Measurements from ENCODE around the gene FAT3.

Gene FAT3

DNA sequence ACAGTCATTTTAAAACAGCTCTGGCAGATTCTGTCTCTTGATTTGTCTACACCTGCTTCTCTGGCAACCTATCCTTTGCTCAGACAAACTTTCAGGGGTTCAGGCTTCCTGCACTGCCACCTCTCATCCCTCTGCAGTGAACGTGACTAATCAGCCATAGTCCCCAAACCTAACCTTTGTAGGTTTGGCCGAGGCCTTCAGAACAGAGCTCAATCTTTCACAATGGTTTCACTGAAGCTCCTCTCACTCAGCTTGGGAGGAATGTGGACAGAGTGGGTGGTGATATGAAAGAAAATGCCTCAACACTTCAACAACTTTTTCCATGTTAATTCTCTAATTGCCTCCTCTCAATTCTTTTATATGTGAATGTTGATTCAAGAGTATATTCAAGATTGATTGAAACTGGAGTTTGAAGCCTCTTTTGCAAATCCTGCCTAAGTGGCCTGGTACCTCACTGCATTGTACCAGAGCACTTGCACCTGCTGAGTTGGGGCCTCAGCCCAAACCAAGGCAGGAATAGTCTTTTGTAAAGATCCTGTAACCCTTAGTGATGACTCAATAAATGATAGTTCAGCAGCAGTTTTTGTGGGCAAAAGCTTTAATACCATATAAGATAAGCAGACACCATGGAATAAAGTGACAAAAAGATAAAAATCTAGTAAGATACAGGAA lies 33.9 kb upstream of the FAT3 start:
- DNase-seq (ENCODE audit: low spot score) (no peak), ATAC-seq (ENCODE audit: low read depth) (no peak)

DNA sequence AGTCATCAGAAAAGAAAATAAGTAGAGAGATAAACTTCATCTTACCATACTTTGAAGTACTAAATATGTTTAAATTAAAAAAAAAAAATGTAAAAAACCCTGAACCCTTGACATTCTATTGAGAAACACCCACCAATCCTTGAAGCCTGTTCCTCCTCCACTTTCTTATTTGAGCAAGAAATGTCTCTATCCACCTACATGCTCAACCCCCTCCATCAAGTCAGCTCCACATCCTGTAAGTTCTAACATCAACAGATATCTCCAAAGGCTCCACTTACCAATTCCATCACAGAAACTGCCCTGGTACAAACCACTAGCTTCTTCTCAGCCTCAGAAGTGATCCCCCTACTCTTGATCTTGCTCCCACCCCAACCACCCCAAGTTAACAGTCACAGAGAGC lies 32.5 kb upstream of the FAT3 start:
- Histone ChIP-seq H3K27me3 (ENCODE audit: insufficient read depth, poor library complexity, severe bottlenecking) (no peaks in the 10 kb centered on the region), H3K36me3 (ENCODE audit: low read depth) (no peaks in the 10 kb centered on the region), H3K9me3 (ENCODE audit: severe bottlenecking) (no peaks in the 10 kb centered on the region), H3K4me1 (ENCODE audit: insufficient read depth, poor library complexity, severe bottlenecking) (no peaks in the 10 kb centered on the region), H3K27ac (ENCODE audit: poor library complexity, severe bottlenecking) (no peak overlapping the region), H3K4me3 (ENCODE audit: severe bottlenecking) (no peak overlapping the region)
- ATAC-seq (ENCODE audit: low read depth), result no peak
- TF ChIP-seq, protein P1, sequence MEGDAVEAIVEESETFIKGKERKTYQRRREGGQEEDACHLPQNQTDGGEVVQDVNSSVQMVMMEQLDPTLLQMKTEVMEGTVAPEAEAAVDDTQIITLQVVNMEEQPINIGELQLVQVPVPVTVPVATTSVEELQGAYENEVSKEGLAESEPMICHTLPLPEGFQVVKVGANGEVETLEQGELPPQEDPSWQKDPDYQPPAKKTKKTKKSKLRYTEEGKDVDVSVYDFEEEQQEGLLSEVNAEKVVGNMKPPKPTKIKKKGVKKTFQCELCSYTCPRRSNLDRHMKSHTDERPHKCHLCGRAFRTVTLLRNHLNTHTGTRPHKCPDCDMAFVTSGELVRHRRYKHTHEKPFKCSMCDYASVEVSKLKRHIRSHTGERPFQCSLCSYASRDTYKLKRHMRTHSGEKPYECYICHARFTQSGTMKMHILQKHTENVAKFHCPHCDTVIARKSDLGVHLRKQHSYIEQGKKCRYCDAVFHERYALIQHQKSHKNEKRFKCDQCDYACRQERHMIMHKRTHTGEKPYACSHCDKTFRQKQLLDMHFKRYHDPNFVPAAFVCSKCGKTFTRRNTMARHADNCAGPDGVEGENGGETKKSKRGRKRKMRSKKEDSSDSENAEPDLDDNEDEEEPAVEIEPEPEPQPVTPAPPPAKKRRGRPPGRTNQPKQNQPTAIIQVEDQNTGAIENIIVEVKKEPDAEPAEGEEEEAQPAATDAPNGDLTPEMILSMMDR (IDR thresholded peaks at IDR 0.05; ENCODE audit: poor library complexity, severe bottlenecking), result no peak
- DNase-seq (ENCODE audit: low spot score), result no peak

More for the DNA sequence above, 33.9 kb upstream of the FAT3 start:
- Histone ChIP-seq H3K4me1 (ENCODE audit: insufficient read depth, poor library complexity, severe bottlenecking) (no peaks in the 10 kb centered on the region), H3K27me3 (ENCODE audit: insufficient read depth, poor library complexity, severe bottlenecking) (no peaks in the 10 kb centered on the region), H3K36me3 (ENCODE audit: low read depth) (no peaks in the 10 kb centered on the region), H3K27ac (ENCODE audit: poor library complexity, severe bottlenecking) (no peak overlapping the region), H3K9me3 (ENCODE audit: severe bottlenecking) (no peaks in the 10 kb centered on the region), H3K4me3 (ENCODE audit: severe bottlenecking) (no peak overlapping the region)
- TF ChIP-seq, protein P1 (IDR thresholded peaks at IDR 0.05; ENCODE audit: poor library complexity, severe bottlenecking), result no peak

DNA sequence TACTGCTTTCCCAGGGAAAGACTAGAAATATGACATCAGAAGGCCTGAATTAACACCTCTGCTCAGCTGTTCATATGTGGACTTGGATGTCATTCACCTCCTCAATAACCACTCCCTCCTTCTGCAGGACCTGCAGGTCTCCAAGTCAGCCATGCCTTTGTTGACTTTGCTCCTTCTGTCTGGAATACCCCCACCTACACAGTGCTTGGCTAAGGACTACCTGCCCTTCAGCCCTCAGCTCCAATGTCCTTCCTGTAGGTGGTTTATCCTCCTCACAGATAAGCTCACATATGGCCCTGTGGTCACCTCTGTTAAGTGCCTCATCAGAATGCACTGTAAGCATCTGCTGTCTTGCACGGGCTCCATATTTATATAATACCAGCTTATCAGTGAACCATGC lies 26.4 kb upstream of the FAT3 start:
- H3K9me3 ChIP-seq (ENCODE audit: severe bottlenecking), result no peaks in the 10 kb centered on the region
- H3K27me3 ChIP-seq (ENCODE audit: insufficient read depth, poor library complexity, severe bottlenecking), result no peaks in the 10 kb centered on the region
- no peak overlapping the region for H3K4me3 ChIP-seq (ENCODE audit: severe bottlenecking)
- no peak for ATAC-seq (ENCODE audit: low read depth)
- H3K27ac ChIP-seq (ENCODE audit: poor library complexity, severe bottlenecking), result no peak overlapping the region
- H3K4me1 ChIP-seq (ENCODE audit: insufficient read depth, poor library complexity, severe bottlenecking), result no peaks in the 10 kb centered on the region
- no peaks in the 10 kb centered on the region for H3K36me3 ChIP-seq (ENCODE audit: low read depth)
- no peak for DNase-seq (ENCODE audit: low spot score)
- TF ChIP-seq, protein P1 (IDR thresholded peaks at IDR 0.05; ENCODE audit: poor library complexity, severe bottlenecking), result no peak

DNA sequence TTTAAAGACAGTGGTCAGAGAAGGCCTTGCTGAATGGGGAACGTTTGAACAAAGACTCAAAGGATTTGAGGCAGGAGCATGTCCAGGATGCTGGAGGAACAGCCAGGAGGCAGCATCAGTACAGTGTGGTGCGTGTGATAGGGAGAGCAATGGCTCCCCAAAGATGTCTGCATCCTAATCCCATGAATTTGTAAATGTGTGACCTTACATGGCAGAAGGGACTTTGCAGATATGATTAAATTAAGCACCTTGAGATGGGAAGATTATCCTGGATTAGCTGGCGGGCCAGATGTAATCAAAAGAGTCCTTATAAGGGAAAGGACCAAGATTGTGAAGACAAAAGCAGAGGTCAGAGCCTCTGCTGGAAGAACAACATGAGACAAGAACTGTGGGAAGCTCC lies 24.6 kb upstream of the FAT3 start:
- Histone ChIP-seq H3K36me3 (ENCODE audit: low read depth) (no peaks in the 10 kb centered on the region), H3K9me3 (ENCODE audit: severe bottlenecking) (no peaks in the 10 kb centered on the region), H3K27me3 (ENCODE audit: insufficient read depth, poor library complexity, severe bottlenecking) (no peaks in the 10 kb centered on the region), H3K4me1 (ENCODE audit: insufficient read depth, poor library complexity, severe bottlenecking) (no peaks in the 10 kb centered on the region), H3K4me3 (ENCODE audit: severe bottlenecking) (no peak overlapping the region), H3K27ac (ENCODE audit: poor library complexity, severe bottlenecking) (no peak overlapping the region)
- DNase-seq (ENCODE audit: low spot score) (no peak), ATAC-seq (ENCODE audit: low read depth) (no peak)
- TF ChIP-seq, protein P1 (IDR thresholded peaks at IDR 0.05; ENCODE audit: poor library complexity, severe bottlenecking), result no peak

DNA sequence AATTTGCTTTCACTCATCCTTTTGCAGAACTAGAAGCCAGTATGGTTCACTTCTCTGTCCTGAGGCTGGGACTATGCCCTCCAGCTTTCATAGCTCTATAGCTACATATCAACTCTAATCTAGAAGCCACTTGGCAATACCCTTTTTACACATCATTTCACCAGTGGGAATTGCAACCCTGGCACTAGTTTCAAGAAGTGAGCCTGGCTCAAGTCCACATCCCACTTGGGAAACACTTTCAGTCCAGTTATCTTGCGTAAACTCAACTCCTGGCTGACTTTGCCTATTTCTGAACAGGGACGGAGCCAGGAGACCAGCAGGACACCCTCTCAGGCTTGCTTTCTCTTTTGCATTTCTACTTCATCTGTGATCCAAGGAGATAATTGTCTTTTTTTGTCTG lies 19.9 kb upstream of the FAT3 start:
- no peaks in the 10 kb centered on the region for H3K9me3 ChIP-seq (ENCODE audit: severe bottlenecking)
- H3K27ac ChIP-seq (ENCODE audit: poor library complexity, severe bottlenecking), result no peak overlapping the region
- H3K4me3 ChIP-seq (ENCODE audit: severe bottlenecking), result no peak overlapping the region
- ATAC-seq (ENCODE audit: low read depth) (no peak), DNase-seq (ENCODE audit: low spot score) (no peak)
- no peaks in the 10 kb centered on the region for H3K4me1 ChIP-seq (ENCODE audit: insufficient read depth, poor library complexity, severe bottlenecking)
- H3K27me3 ChIP-seq (ENCODE audit: insufficient read depth, poor library complexity, severe bottlenecking), result no peaks in the 10 kb centered on the region
- H3K36me3 ChIP-seq (ENCODE audit: low read depth), result no peaks in the 10 kb centered on the region
- TF ChIP-seq, protein P1 (IDR thresholded peaks at IDR 0.05; ENCODE audit: poor library complexity, severe bottlenecking), result no peak
